22Rv1 (cell line): ENCODE data around the gene PARD3.
"Not testable (repeated sequence)": the region's sequence is repeated elsewhere in the genome, so short reads cannot be mapped to it uniquely, and the experiment has no call there.

Experiments
- H3K27ac ChIP-seq: fragments of 450-650 bp; 2 replicates; pipeline ENCODE4 v1.5.1; 2017
- CTCF ChIP-seq: fragments of 450-650 bp; IDR thresholded peaks from 2 replicates; pipeline ENCODE4 v1.5.1; 2017; ENCODE audit warnings: mild to moderate bottlenecking
- ZFX ChIP-seq: fragments of 450-650 bp; IDR thresholded peaks from 2 replicates; pipeline ENCODE4 v1.6.1; 2017; ENCODE audit warnings: antibody characterized with exemption, borderline replicate concordance

Gene PARD3

GRCh38 chr10:34074051-34074450 lies 741.0 kb downstream of the PARD3 start:
- no peak overlapping the region for H3K27ac ChIP-seq
- TF ChIP-seq CTCF: no peak
- no peak for TF ChIP-seq ZFX

GRCh38 chr10:34067741-34068140 lies 747.4 kb downstream of the PARD3 start:
- not testable (repeated sequence) for H3K27ac ChIP-seq

DNA sequence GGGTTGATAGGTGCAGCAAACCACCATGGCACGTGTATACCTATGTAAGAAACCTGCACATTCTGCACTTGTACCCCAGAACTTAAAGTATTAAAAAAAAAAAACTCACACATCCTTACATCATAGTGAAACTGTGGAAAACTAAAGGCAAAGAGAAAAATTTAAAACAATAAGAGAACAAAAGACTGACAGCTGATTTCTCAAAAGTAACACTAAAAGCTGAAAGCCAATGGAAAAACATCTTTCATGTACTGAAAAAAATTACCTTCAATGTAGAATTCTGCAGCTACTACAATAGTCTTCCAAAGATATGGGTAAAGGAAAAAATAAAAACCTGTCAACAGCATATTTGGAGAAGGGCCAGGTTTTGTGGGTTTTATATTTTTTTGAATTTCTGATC lies 751.5 kb downstream of the PARD3 start:
- TF ChIP-seq ZFX (no peak), CTCF (no peak)
- no peak overlapping the region for H3K27ac ChIP-seq

GRCh38 chr10:34061841-34062240 lies 753.3 kb downstream of the PARD3 start:
- TF ChIP-seq ZFX: no peak
- no peak for TF ChIP-seq CTCF
- no peak overlapping the region for H3K27ac ChIP-seq
